DOHH2 (cell line): ENCODE data around the gene MAGEA9B.
"Not testable (repeated sequence)": the region's sequence is repeated elsewhere in the genome, so short reads cannot be mapped to it uniquely, and the experiment has no call there.

Experiments
- EZH2phosphoT487 ChIP-seq: fragments of 200-600 bp; sonication (generic); IDR thresholded peaks from 2 replicates; pipeline ENCODE4 v1.6.1; 2017; ENCODE audit warnings: borderline replicate concordance, mild to moderate bottlenecking, antibody characterized with exemption, low read length, moderate library complexity, mixed read lengths
- TF ChIP-seq, protein P1 (sequence below): fragments of 200-600 bp; sonication (generic); IDR thresholded peaks from one replicate; pipeline ENCODE4 v1.5.1; 2014; ENCODE audit warnings: antibody characterized with exemption, mild to moderate bottlenecking, low read depth, low read length; ENCODE audit not compliant: poor library complexity, severe bottlenecking

DNA sequence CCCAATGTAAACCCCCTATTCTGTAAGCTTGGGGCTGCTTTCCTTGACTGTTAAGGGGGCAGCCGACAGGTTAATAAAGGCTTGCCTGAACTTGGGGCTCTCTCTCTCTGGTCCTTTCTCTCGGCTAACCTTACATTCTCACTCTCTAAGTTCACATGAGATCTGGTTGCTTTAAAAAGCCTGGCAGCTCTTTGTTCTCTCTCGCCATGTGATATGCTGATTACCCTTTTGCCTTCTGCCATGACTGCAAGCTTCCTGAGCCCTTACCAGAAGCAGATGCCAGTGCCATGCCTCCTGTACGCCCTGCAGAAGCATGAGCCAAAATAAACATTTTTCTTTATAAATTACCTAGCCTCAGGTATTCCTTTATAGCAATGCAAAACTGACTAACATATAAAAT lies 32.0 kb downstream of the MAGEA9B start:
- TF ChIP-seq, protein P1, sequence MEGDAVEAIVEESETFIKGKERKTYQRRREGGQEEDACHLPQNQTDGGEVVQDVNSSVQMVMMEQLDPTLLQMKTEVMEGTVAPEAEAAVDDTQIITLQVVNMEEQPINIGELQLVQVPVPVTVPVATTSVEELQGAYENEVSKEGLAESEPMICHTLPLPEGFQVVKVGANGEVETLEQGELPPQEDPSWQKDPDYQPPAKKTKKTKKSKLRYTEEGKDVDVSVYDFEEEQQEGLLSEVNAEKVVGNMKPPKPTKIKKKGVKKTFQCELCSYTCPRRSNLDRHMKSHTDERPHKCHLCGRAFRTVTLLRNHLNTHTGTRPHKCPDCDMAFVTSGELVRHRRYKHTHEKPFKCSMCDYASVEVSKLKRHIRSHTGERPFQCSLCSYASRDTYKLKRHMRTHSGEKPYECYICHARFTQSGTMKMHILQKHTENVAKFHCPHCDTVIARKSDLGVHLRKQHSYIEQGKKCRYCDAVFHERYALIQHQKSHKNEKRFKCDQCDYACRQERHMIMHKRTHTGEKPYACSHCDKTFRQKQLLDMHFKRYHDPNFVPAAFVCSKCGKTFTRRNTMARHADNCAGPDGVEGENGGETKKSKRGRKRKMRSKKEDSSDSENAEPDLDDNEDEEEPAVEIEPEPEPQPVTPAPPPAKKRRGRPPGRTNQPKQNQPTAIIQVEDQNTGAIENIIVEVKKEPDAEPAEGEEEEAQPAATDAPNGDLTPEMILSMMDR: not testable (repeated sequence)
- TF ChIP-seq EZH2phosphoT487: not testable (repeated sequence)
